ENCODE measurements around the gene CXCL1. TPM values are rescaled to one million over a fixed set of nuclear protein-coding genes. Genes with fewer than 3 reads are reported as not detected.

Gene CXCL1
- total and polyA plus RNA-seq, 5 donors: 2.4 to 7.4 (median 4.3) TPM

DNA sequence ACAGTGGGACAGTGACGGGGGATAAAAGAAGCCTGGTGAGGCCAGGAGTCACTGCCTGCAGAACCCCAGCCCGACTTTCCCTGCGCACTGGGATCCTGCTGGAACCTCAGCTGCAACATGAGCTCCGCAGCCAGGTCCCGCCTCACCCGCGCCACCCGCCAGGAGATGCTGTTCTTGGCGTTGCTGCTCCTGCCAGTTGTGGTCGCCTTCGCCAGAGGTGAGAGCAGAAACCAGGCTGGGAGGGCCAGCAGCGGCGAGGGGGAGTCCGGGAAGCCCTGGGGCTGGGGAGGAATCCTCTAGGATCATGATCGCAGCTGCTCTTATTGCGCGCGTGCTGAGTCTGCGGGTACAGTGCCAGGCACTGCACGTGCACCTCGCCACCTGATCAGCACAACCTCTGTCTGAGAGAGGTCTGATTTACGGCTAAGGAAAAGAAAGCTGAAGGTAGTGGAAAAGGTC, 15.9 kb upstream of the CXCL1 start, which contains the start of gene PF4V1:
PF4V1 (plus strand) TSS at position 51 of the 459 bp plus-strand sequence; CDS start at position 118, 67 bp downstream.
- WGBS: 21% methylated on average over 22 of the region's 22 CpGs
- DNase-seq (peak; percentile 38 to 75 (median 74)), ATAC-seq (peak; percentile 47 to 48)
- intact Hi-C loops (cut with DNase I): no loop called here
- H3K27ac ChIP-seq (ENCODE audit: low read length): no peak within 1 kb of the TSS
- H3K27me3 ChIP-seq (ENCODE audit: control insufficient read depth, insufficient read depth): no peaks in the 10 kb centered on the region
- H3K4me1 ChIP-seq (ENCODE audit: control insufficient read depth, insufficient read depth, low read length): peaks cover 3% of the 10 kb centered on the region
- H3K9me3 ChIP-seq (ENCODE audit: control insufficient read depth, low read length): no peaks in the 10 kb centered on the region
- no peak within 1 kb of the TSS for H3K4me3 ChIP-seq (ENCODE audit: low read length)

DNA sequence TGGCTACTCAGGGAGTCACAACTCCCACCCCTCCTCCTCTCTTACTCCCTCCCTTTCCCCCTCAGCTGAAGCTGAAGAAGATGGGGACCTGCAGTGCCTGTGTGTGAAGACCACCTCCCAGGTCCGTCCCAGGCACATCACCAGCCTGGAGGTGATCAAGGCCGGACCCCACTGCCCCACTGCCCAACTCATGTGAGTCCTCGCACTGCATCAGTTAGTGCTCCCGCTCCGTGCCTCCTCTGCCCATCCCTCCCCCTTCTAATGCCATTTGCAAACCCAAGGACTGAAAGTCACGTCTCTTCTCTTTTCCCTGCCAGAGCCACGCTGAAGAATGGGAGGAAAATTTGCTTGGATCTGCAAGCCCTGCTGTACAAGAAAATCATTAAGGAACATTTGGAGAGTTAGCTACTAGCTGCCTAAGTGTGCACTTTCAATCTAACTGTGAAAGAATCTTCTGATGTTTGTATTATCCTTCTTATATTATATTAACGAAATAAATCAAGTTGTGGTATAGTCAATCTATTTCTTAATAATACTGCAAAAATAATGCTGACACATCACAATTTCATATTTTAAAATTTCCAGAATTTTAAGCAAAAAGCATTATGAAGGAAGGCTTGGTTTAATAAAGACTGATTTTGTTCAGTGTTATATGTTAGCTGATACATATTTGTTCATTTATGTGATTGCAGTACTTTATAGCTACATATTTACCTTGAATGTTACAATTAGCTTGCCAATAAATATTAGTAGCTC, 15.3 kb upstream of the CXCL1 start:
- no peak for DNase-seq
- intact Hi-C loops (cut with DNase I): no loop called here
- peak in 1 of 2 donors; percentile 24 for ATAC-seq

DNA sequence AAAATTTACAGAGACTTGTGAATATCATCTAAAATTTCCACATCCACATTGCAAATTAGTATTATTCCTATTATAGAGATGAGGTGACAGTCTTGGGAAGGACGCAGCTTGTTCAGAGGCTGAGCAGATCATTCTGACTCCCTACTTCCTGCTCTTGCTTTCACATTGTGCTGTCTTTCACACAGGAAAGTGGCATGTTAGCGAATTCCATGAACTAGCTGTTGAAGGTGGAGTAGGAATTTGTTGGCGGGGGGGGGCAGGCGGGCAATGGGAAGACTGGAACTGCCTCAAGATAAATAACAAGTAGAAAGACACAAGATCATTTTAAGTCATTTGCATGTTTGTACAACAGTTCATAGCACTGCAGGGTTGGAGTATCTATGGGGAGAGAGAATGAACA, 13.8 kb upstream of the CXCL1 start:
- no peaks in the 10 kb centered on the region for H3K9me3 ChIP-seq (ENCODE audit: control insufficient read depth, low read length)
- WGBS: 66% methylated on average over 4 of the region's 4 CpGs
- intact Hi-C loops (cut with DNase I): no loop called here
- H3K27ac ChIP-seq (ENCODE audit: low read length): no peak overlapping the region
- H3K4me3 ChIP-seq (ENCODE audit: low read length): no peak overlapping the region
- peaks cover 3% of the 10 kb centered on the region for H3K4me1 ChIP-seq (ENCODE audit: control insufficient read depth, insufficient read depth, low read length)
- no peak for DNase-seq
- ATAC-seq: no peak
- H3K27me3 ChIP-seq (ENCODE audit: control insufficient read depth, insufficient read depth): no peaks in the 10 kb centered on the region

More for the DNA sequence above, 15.3 kb upstream of the CXCL1 start:
- H3K27me3 ChIP-seq (ENCODE audit: control insufficient read depth, insufficient read depth): no peaks in the 10 kb centered on the region
- no peak overlapping the region for H3K27ac ChIP-seq (ENCODE audit: low read length)
- no peak overlapping the region for H3K4me3 ChIP-seq (ENCODE audit: low read length)
- H3K9me3 ChIP-seq (ENCODE audit: control insufficient read depth, low read length): no peaks in the 10 kb centered on the region
- WGBS: 37% methylated on average over 8 of the region's 8 CpGs
- H3K4me1 ChIP-seq (ENCODE audit: control insufficient read depth, insufficient read depth, low read length): peaks cover 3% of the 10 kb centered on the region

DNA sequence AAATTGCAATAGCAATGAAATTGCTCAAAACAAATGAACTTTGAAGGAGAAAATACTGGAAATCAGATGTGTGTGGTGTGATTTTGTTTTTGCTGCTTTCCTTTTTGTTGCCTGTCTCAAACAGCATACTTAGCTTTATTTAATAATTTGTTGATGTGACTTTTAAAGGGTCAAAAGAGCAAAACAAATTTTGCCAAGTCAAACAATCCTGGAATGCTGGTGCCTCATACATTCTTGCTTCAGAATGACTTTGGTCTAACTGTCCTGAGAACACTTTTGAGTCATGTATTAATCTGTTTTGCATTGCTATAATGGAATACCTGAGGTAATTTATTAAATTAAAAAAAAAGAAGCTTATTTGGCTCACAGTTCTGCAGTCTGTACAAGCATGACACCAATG, 12.7 kb upstream of the CXCL1 start:
- no peak overlapping the region for H3K4me3 ChIP-seq (ENCODE audit: low read length)
- H3K9me3 ChIP-seq (ENCODE audit: control insufficient read depth, low read length): no peaks in the 10 kb centered on the region
- peaks cover 3% of the 10 kb centered on the region for H3K4me1 ChIP-seq (ENCODE audit: control insufficient read depth, insufficient read depth, low read length)
- intact Hi-C loops (cut with DNase I): no loop called here
- H3K27me3 ChIP-seq (ENCODE audit: control insufficient read depth, insufficient read depth): no peaks in the 10 kb centered on the region
- peak; percentile 31 to 33 for ATAC-seq
- H3K27ac ChIP-seq (ENCODE audit: low read length): no peak overlapping the region
- no peak for DNase-seq

DNA sequence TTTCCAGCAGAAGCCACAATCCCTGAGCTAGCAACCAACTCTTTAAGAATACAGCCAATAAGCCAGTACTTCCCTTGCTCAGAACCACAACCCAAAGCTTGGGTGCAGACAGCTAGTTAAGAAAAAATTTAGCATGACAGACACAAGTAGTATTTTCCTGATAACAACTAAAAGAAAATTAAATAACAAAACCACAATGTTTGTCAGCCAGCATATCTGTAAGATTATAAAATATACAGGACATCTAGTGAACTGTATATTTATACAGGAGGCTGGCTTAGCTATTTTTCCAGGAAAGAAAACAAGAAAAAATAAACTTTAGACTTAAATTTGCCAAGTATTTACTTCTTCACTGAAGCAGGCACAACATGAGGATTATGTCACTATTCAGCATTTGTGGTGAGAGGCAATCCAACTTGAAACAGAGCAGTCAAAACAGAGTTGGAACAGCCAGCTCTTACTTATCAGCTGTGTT, 9.5 kb upstream of the CXCL1 start:
- Histone ChIP-seq H3K27ac (ENCODE audit: low read length) (no peak overlapping the region), H3K4me3 (ENCODE audit: low read length) (no peak overlapping the region), H3K27me3 (ENCODE audit: control insufficient read depth, insufficient read depth) (no peaks in the 10 kb centered on the region), H3K9me3 (ENCODE audit: control insufficient read depth, low read length) (no peaks in the 10 kb centered on the region), H3K4me1 (ENCODE audit: control insufficient read depth, insufficient read depth, low read length) (no peaks in the 10 kb centered on the region)
- ATAC-seq: peak; percentile 64 to 87
- intact Hi-C loops (cut with DNase I): no loop called here
- DNase-seq: no peak

DNA sequence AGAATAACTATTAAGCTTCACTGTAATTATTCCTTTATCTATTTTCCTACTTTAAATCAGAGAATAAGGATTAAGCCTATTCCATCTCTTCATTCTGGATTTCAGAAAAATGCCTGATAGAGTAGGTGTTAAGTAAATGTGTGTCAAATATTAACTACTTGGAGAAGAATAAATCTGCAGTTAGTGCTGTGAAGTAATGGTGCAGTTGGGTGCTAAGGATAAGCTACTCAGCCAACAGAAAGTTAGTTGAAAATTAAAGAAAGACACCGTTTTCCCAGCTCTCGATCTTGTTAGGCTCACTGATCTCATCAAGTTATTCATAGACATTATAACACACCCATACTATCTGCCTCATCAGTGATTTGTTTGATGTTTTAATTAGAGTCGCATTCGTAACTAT, 9.0 kb upstream of the CXCL1 start:
- H3K9me3 ChIP-seq (ENCODE audit: control insufficient read depth, low read length): no peaks in the 10 kb centered on the region
- no peaks in the 10 kb centered on the region for H3K4me1 ChIP-seq (ENCODE audit: control insufficient read depth, insufficient read depth, low read length)
- no peak for DNase-seq
- WGBS: 43% methylated on average over 4 of the region's 4 CpGs
- H3K27ac ChIP-seq (ENCODE audit: low read length): no peak overlapping the region
- no peak for ATAC-seq
- H3K27me3 ChIP-seq (ENCODE audit: control insufficient read depth, insufficient read depth): no peaks in the 10 kb centered on the region
- no peak overlapping the region for H3K4me3 ChIP-seq (ENCODE audit: low read length)
- intact Hi-C loops (cut with DNase I): no loop called here

DNA sequence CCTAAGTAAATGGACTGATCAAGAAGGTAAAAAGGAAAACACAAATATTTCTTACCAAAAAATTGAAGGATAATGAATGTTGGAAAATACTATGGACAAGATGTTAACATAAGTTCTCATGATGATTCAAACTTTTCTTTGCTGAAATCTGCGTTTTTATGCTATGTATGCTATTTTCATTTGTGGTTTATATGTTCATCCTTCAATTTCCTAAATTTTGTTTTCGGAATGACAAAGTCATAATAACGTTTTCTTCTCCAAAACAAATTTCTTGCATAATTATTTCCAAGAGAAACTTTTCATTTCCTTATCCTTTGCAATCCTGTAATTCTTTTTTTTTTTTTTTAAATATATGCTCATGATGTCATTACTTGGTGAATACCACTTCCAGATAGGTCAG, 8.3 kb upstream of the CXCL1 start:
- intact Hi-C loops (cut with DNase I): no loop called here
- Histone ChIP-seq H3K27me3 (ENCODE audit: control insufficient read depth, insufficient read depth) (no peaks in the 10 kb centered on the region), H3K4me1 (ENCODE audit: control insufficient read depth, insufficient read depth, low read length) (no peaks in the 10 kb centered on the region), H3K9me3 (ENCODE audit: control insufficient read depth, low read length) (no peaks in the 10 kb centered on the region), H3K27ac (ENCODE audit: low read length) (no peak overlapping the region), H3K4me3 (ENCODE audit: low read length) (no peak overlapping the region)
- ATAC-seq (no peak), DNase-seq (no peak)
- WGBS: 62% methylated on average over 3 of the region's 3 CpGs

DNA sequence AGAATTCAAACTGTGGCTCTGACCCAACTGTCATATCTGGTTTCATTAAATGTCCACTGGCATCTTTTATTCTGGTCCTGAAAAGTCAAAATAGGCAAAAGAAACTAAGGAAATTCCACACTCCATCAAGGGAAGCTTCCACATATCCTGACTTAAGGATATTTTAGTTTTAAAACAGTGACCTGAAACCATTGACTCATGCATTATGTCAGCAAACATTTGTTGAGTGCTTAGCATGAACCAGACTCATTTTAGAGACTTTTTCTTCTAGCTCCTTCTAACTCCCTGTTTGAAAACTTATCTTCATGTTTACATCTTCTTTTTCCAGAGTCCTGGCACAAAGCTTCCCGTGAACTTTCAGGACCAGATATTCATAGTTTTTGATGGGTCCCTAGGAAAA, 6.9 kb upstream of the CXCL1 start:
- Histone ChIP-seq H3K9me3 (ENCODE audit: control insufficient read depth, low read length) (no peaks in the 10 kb centered on the region), H3K27me3 (ENCODE audit: control insufficient read depth, insufficient read depth) (no peaks in the 10 kb centered on the region), H3K27ac (ENCODE audit: low read length) (no peak overlapping the region), H3K4me1 (ENCODE audit: control insufficient read depth, insufficient read depth, low read length) (no peaks in the 10 kb centered on the region), H3K4me3 (ENCODE audit: low read length) (no peak overlapping the region)
- DNase-seq: no peak
- intact Hi-C loops (cut with DNase I): no loop called here
- ATAC-seq: no peak
- WGBS: 75% methylated on average over 1 of the region's 1 CpG

DNA sequence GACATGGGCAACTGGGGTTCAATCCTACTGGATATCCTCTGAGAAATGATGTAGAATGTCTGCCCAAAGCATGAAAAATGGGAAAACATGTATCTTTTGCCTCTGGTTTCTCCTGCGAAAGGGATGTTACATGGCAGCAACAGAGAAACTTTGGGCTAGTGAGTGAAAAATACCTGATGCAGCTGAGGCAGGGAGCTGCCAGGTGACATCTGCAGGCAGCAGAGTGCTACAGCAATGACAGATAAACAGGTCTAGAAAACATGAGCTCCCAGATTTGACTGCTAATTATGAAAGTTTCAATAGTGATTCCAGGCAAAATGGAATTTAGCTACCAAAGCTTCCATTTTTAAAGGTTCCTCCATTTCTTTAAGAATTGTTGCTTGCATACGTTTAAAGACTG, 4.8 kb upstream of the CXCL1 start:
- ATAC-seq: no peak
- Histone ChIP-seq H3K27ac (ENCODE audit: low read length) (no peak overlapping the region), H3K27me3 (ENCODE audit: control insufficient read depth, insufficient read depth) (no peaks in the 10 kb centered on the region), H3K4me3 (ENCODE audit: low read length) (no peak overlapping the region), H3K9me3 (ENCODE audit: control insufficient read depth, low read length) (no peaks in the 10 kb centered on the region), H3K4me1 (ENCODE audit: control insufficient read depth, insufficient read depth, low read length) (no peaks in the 10 kb centered on the region)
- WGBS: 73% methylated on average over 2 of the region's 2 CpGs
- intact Hi-C loops (cut with DNase I): no loop called here
- no peak for DNase-seq

DNA sequence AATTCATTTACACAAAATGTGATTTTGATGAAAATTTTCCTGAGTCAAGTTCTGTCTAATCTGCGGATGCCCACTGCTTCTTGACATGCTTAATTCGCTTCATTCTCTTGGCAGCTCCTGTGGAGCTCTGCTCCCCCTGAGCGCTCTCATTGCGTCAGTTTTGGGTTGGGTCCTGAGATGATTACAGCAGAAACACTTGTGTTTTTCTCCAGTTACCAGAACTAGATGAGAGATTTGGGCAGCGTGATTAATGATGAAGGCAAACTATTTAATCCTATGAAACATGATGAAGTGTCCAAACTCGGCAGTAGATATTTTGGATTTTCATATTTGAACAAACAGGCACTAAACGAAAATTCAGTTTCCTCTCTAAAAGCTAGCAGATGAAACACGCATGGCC, 4.2 kb upstream of the CXCL1 start:
- ATAC-seq (peak; percentile 50 to 56), DNase-seq (peak; percentile 38 to 64 (median 62))
- no peaks in the 10 kb centered on the region for H3K9me3 ChIP-seq (ENCODE audit: control insufficient read depth, low read length)
- H3K4me1 ChIP-seq (ENCODE audit: control insufficient read depth, insufficient read depth, low read length): no peaks in the 10 kb centered on the region
- H3K27me3 ChIP-seq (ENCODE audit: control insufficient read depth, insufficient read depth): no peaks in the 10 kb centered on the region
- WGBS: 66% methylated on average over 8 of the region's 8 CpGs
- intact Hi-C loops (cut with DNase I): no loop called here
- no peak overlapping the region for H3K4me3 ChIP-seq (ENCODE audit: low read length)
- no peak overlapping the region for H3K27ac ChIP-seq (ENCODE audit: low read length)

DNA sequence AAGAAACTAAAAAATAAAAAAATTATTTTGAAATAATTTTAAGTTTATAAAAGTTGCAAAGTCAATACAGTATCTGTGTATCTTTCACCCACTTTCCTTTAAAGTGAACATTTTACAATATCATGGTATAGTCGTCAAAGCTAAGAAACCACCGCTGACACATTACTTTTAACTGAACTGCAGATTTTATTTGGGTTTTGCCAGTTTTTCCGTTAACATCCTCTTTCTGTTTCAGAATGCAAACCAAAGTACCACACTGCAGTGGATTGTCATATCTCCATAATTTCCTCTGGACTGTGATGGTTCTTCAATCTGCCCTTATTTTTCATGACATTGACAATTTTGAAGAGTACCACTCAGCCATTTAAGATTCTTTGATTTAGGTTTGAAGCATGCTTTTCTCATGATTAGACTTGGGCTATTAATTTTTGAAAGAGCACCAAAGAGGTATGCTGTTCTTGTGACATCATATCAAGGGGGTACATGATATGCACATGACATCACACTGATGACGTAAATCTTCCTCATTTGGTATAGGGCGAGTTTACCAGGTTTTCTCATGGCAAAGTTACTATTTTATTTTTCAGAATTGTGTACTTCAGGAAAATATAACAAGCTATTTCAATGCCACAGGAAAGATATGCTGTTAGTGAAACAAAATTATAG, 3.6 kb upstream of the CXCL1 start:
- Histone ChIP-seq H3K4me3 (ENCODE audit: low read length) (no peak overlapping the region), H3K9me3 (ENCODE audit: control insufficient read depth, low read length) (no peaks in the 10 kb centered on the region), H3K27ac (ENCODE audit: low read length) (no peak overlapping the region), H3K4me1 (ENCODE audit: control insufficient read depth, insufficient read depth, low read length) (no peaks in the 10 kb centered on the region), H3K27me3 (ENCODE audit: control insufficient read depth, insufficient read depth) (no peaks in the 10 kb centered on the region)
- ATAC-seq: no peak
- intact Hi-C loops (cut with DNase I): no loop called here
- WGBS: 71% methylated on average over 5 of the region's 5 CpGs
- DNase-seq: no peak
